H1 (cell line): Measurements from ENCODE around the gene SCNN1B. TPM values are rescaled to one million over a fixed set of nuclear protein-coding genes. Genes with fewer than 3 reads are reported as not detected.

Source experiments
- CTCF ChIA-PET: fragments of 300-600 bp; sonication (Branson Sonifier 250); formaldehyde crosslinking; loops from one replicate; lab custom pipeline; 2021; ENCODE audit not compliant: partially characterized antibody; lab: Charles Lee
- POLR2A ChIA-PET: fragments of 300-600 bp; sonication (Branson Sonifier 250); formaldehyde crosslinking; loops from one replicate; lab custom pipeline; 2021; ENCODE audit warnings: inconsistent platforms; ENCODE audit not compliant: partially characterized antibody; lab: Charles Lee
- DNase-seq, 2 experiments: peaks; one replicate each; pipeline versions ENCODE4 v3.0.0 to v3.0.0-alpha.2; 2010 to 2022; ENCODE audit warnings: low spot score in 2 of 2, low read depth in 1 of 2, mixed read lengths in 1 of 2
- FAIRE-seq: peaks from 2 replicates; lab custom pipeline; 2011; peaks lifted over from hg19 to GRCh38; lab: Jason Lieb, UNC
- H2AFZ ChIP-seq: 2 replicates; pipeline ENCODE4 v1.8.1; 2012; ENCODE audit warnings: low read length, inconsistent platforms
- H2AK5ac ChIP-seq: 2 replicates; pipeline ENCODE4 v1.6.1; 2013; ENCODE audit warnings: low read depth, low read length
- H2BK120ac ChIP-seq: replicated peaks from 2 replicates; pipeline ENCODE3; 2013; ENCODE audit warnings: low read depth, low read length, inconsistent platforms
- H2BK12ac ChIP-seq: 2 replicates; pipeline ENCODE4 v1.6.1; 2013; ENCODE audit warnings: low read depth, low read length
- H2BK15ac ChIP-seq: 2 replicates; pipeline ENCODE4 v1.6.1; 2013; ENCODE audit warnings: low read length
- H2BK20ac ChIP-seq: 2 replicates; pipeline ENCODE4 v1.6.1; 2013; ENCODE audit warnings: low read length
- H2BK5ac ChIP-seq: 2 replicates; pipeline ENCODE4 v1.6.1; 2013; ENCODE audit warnings: low read depth, low read length
- H3K14ac ChIP-seq: 2 replicates; pipeline ENCODE4 v1.6.1; 2013; ENCODE audit warnings: inconsistent platforms; ENCODE audit not compliant: insufficient read length
- H3K18ac ChIP-seq: 2 replicates; pipeline ENCODE4 v1.6.1; 2013; ENCODE audit warnings: low read length; ENCODE audit errors: extremely low read depth
- H3K23ac ChIP-seq: 2 replicates; pipeline ENCODE4 v1.6.1; 2013; ENCODE audit warnings: inconsistent platforms; ENCODE audit not compliant: insufficient read length
- H3K23me2 ChIP-seq: 2 replicates; pipeline ENCODE4 v1.6.1; 2013; ENCODE audit warnings: low read depth, low read length
- H3K27ac ChIP-seq: 2 replicates; pipeline ENCODE4 v1.6.1; 2011; ENCODE audit warnings: low read depth, low read length, inconsistent platforms
- H3K27me3 ChIP-seq, 4 experiments: replicated peaks in 1 of 4; 1 replicate in 1 of 4; 2 replicates in 3 of 4; pipeline versions ENCODE4 v1.6.1 to v1.8.1; 2011 to 2013; ENCODE audit warnings: low read length in 3 of 4, mild to moderate bottlenecking in 3 of 4, inconsistent platforms in 2 of 4, mixed read lengths in 2 of 4, moderate library complexity in 1 of 4; ENCODE audit not compliant: control insufficient read depth in 3 of 4, insufficient read depth in 3 of 4; ENCODE audit errors: extremely low read depth in 1 of 4
- H3K36me3 ChIP-seq, 4 experiments: 2 replicates each; pipeline versions ENCODE4 v1.6.1 to v1.8.1; 2011 to 2013; ENCODE audit warnings: mild to moderate bottlenecking in 4 of 4, low read length in 3 of 4, moderate library complexity in 2 of 4, control low read depth in 1 of 4, inconsistent platforms in 1 of 4; ENCODE audit not compliant: insufficient read depth in 4 of 4, control insufficient read depth in 2 of 4
- H3K4ac ChIP-seq: replicated peaks from 2 replicates; pipeline ENCODE3; 2013; ENCODE audit warnings: low read length, low read depth, mixed read lengths, inconsistent platforms; ENCODE audit not compliant: insufficient read length
- H3K4me1 ChIP-seq, 4 experiments: replicated peaks in 1 of 4; 1 replicate in 1 of 4; 2 replicates in 3 of 4; pipeline versions ENCODE4 v1.6.1 to v1.8.1; 2011 to 2013; ENCODE audit warnings: low read length in 3 of 4, inconsistent platforms in 2 of 4, mixed read lengths in 1 of 4; ENCODE audit not compliant: insufficient read depth in 4 of 4, control insufficient read depth in 3 of 4
- H3K4me2 ChIP-seq, 2 experiments: 2 replicates each; pipeline versions ENCODE4 v1.6.1 to v1.8.1; 2011 to 2013; ENCODE audit warnings: low read depth in 2 of 2, low read length in 2 of 2, control low read depth in 1 of 2, inconsistent platforms in 1 of 2, mild to moderate bottlenecking in 1 of 2; ENCODE audit not compliant: insufficient read depth in 1 of 2
- H3K4me3 ChIP-seq, 4 experiments: fragments of 200-600, 300-600 bp in 1 of 4; sonication (generic), shearing (Covaris generic), sonication (Bioruptor Twin) in 1 of 4; 2 replicates each; pipeline versions ENCODE4 v1.5.1 to v1.8.1; 2011 to 2016; ENCODE audit warnings: low read length in 4 of 4, low read depth in 3 of 4, control low read depth in 2 of 4, inconsistent platforms in 2 of 4, mild to moderate bottlenecking in 2 of 4, mixed read lengths in 1 of 4, moderate library complexity in 1 of 4; ENCODE audit not compliant: insufficient read depth in 2 of 4; ENCODE audit errors: extremely low read depth in 1 of 4
- H3K56ac ChIP-seq: replicated peaks from 2 replicates; pipeline ENCODE3; 2013; ENCODE audit warnings: low read depth, mild to moderate bottlenecking, mixed read lengths, low read length, inconsistent platforms; ENCODE audit not compliant: insufficient read length
- H3K79me1 ChIP-seq: 2 replicates; pipeline ENCODE4 v1.6.1; 2013; ENCODE audit warnings: low read depth, low read length, control low read depth
- H3K79me2 ChIP-seq, 2 experiments: 2 replicates each; pipeline versions ENCODE4 v1.6.1 to v1.8.1; 2012 to 2013; ENCODE audit warnings: low read length in 2 of 2, mild to moderate bottlenecking in 2 of 2, inconsistent platforms in 1 of 2; ENCODE audit not compliant: insufficient read depth in 2 of 2, control insufficient read depth in 1 of 2
- H3K9ac ChIP-seq, 4 experiments: replicated peaks in 1 of 4; 1 replicate in 1 of 4; 2 replicates in 3 of 4; pipeline versions ENCODE4 v1.6.1 to v1.8.1; 2011 to 2013; ENCODE audit warnings: low read depth in 3 of 4, low read length in 3 of 4, control low read depth in 2 of 4, mild to moderate bottlenecking in 2 of 4, moderate library complexity in 2 of 4, inconsistent platforms in 1 of 4; ENCODE audit errors: extremely low read depth in 1 of 4
- H3K9me3 ChIP-seq, 2 experiments: 2 replicates each; pipeline versions ENCODE4 v1.6.1 to v1.8.1; 2012 to 2013; ENCODE audit warnings: mild to moderate bottlenecking in 2 of 2, moderate library complexity in 2 of 2, control low read depth in 1 of 2, inconsistent platforms in 1 of 2, low read depth in 1 of 2, low read length in 1 of 2, mixed read lengths in 1 of 2; ENCODE audit not compliant: insufficient read depth in 2 of 2
- H4K20me1 ChIP-seq, 2 experiments: replicated peaks in 1 of 2; 2 replicates each; pipeline versions ENCODE3 to v1.8.1; 2011 to 2013; ENCODE audit warnings: inconsistent platforms in 2 of 2, low read length in 2 of 2, mild to moderate bottlenecking in 1 of 2; ENCODE audit not compliant: insufficient read depth in 2 of 2, control insufficient read depth in 1 of 2
- H4K5ac ChIP-seq: 2 replicates; pipeline ENCODE4 v1.6.1; 2013; ENCODE audit warnings: low read length, low read depth, mixed read lengths, inconsistent platforms; ENCODE audit not compliant: insufficient read length
- H4K8ac ChIP-seq: 2 replicates; pipeline ENCODE4 v1.8.0; 2013; ENCODE audit warnings: mild to moderate bottlenecking, moderate library complexity, low read length, inconsistent platforms; ENCODE audit not compliant: insufficient read depth; ENCODE audit errors: extremely low read depth
- H4K91ac ChIP-seq: replicated peaks from 2 replicates; pipeline ENCODE3; 2013; ENCODE audit warnings: low read length, mixed read lengths, inconsistent platforms; ENCODE audit not compliant: insufficient read length
- ATF3 ChIP-seq: IDR thresholded peaks from 2 replicates; pipeline ENCODE4 v1.6.1; 2011; ENCODE audit warnings: low read depth, mild to moderate bottlenecking, low read length; ENCODE audit not compliant: insufficient read depth
- E2F6 ChIP-seq: IDR thresholded peaks from 2 replicates; pipeline ENCODE4 v1.6.1; 2012; ENCODE audit warnings: inconsistent platforms
- JUN ChIP-seq: IDR thresholded peaks from 2 replicates; pipeline ENCODE4 v1.6.1; 2011; ENCODE audit warnings: low read depth, mild to moderate bottlenecking, improper control_type of control experiment, low read length
- MAFK ChIP-seq: IDR thresholded peaks from 2 replicates; pipeline ENCODE4 v1.6.1; 2012; ENCODE audit warnings: low read depth, mild to moderate bottlenecking, improper control_type of control experiment, low read length
- NRF1 ChIP-seq: IDR thresholded peaks from 2 replicates; pipeline ENCODE4 v1.6.1; 2011; ENCODE audit warnings: mild to moderate bottlenecking, low read depth, low read length, improper control_type of control experiment
- POLR2AphosphoS5 ChIP-seq: IDR thresholded peaks from 2 replicates; pipeline ENCODE4 v1.6.1; 2011; ENCODE audit warnings: low read depth, low read length
- RBBP5 ChIP-seq: IDR thresholded peaks from 2 replicates; pipeline ENCODE4 v1.7.1; 2012; ENCODE audit warnings: low read depth, mild to moderate bottlenecking, inconsistent platforms, low read length, moderate library complexity, borderline replicate concordance
- SAP30 ChIP-seq: fragments of 300-600 bp; sonication (generic); IDR thresholded peaks from 2 replicates; pipeline ENCODE4 v1.7.1; 2012; ENCODE audit warnings: low read length, moderate library complexity, mild to moderate bottlenecking, inconsistent platforms; ENCODE audit not compliant: insufficient read depth, insufficient replicate concordance
- SIRT6 ChIP-seq: IDR thresholded peaks from one replicate; pipeline ENCODE4 v1.7.1; 2012; ENCODE audit warnings: low read length, inconsistent platforms
- SRF ChIP-seq: IDR thresholded peaks from 2 replicates; pipeline ENCODE4 v1.6.1; 2011; ENCODE audit warnings: mild to moderate bottlenecking, low read depth, low read length, moderate library complexity
- YY1 ChIP-seq: IDR thresholded peaks from 2 replicates; pipeline ENCODE4 v1.6.1; 2011; ENCODE audit warnings: low read depth, mild to moderate bottlenecking, low read length
- WGBS, 2 experiments: shearing (Covaris generic) in 1 of 2; methylation state at CpG; one replicate each; pipeline versions ENCODE4 v1.1.6 to v1.1.7; 2013 to 2015; ENCODE audit warnings: low lambda C conversion rate in 2 of 2, mixed read lengths in 2 of 2, inconsistent platforms in 1 of 2, low coverage in 1 of 2, missing lambda C conversion rate in 1 of 2; ENCODE audit not compliant: insufficient replicate concordance in 2 of 2, insufficient coverage in 1 of 2, insufficient read length in 1 of 2; ENCODE audit errors: extremely low coverage in 1 of 2, missing lambda C conversion rate in 1 of 2; 5-methylcytosine and 5-hydroxymethylcytosine counted together
- polyA plus RNA-seq, 7 experiments: library from polyadenylated mRNA; depleted of rRNA in 3 of 7; stranded (reverse) in 5 of 7; unstranded in 2 of 7; fragments of >200 nt in 5 of 7; fragments of 200-250 nt in 2 of 7; gene quantifications; 1 replicate in 5 of 7; 2 replicates in 1 of 7; 4 replicates in 1 of 7; pipeline versions ENCODE4 v1.2.1 to v1.2.3, GENCODE V29; 2011 to 2013; ENCODE audit warnings: missing spikeins in 2 of 7, mixed read lengths in 2 of 7
- total RNA-seq: library from RNA; stranded (reverse); fragmentation: NEBNext Ultra II Directional; extraction: Animal tissue kit (Norgen Biotek cat#: 25700); gene quantifications from 2 replicates; pipeline ENCODE4 v1.2.1, GENCODE V29; 2021

The SCNN1B gene
- total and polyA plus RNA-seq, 2 of the 8 experiments (the other 6 are each of a cell fraction or from before 2014, with no cell fraction given), result 0.20 to 0.95 TPM

- no peak overlapping the region for H2BK15ac ChIP-seq
- 90% methylated on average over 11 of the region's 11 CpGs; no CpG with 5 or more reads in 1 of the 2 experiments for WGBS, 2 experiments
These were observed 101.4 kb downstream of the SCNN1B start for GRCh38 chr16:23403547-23403946.

More at GRCh38 chr16:23403547-23403946, 101.4 kb downstream of the SCNN1B start:
- no peaks in the 10 kb centered on the region for H3K27me3 ChIP-seq
- no peak overlapping the region for H2AFZ ChIP-seq
- FAIRE-seq, result no peak
- no peak overlapping the region for H3K27ac ChIP-seq
- CTCF ChIA-PET, result interaction anchor here (0.8 to 8.4 kb wide), 3 partner anchors 13 to 225 kb away, joined by 3 to 53 read pairs (median 5); no protein-coding TSS in a partner anchor
- H4K5ac ChIP-seq, result no peak overlapping the region
- H3K9ac ChIP-seq, result no peak overlapping the region
- no peak overlapping the region for H3K23ac ChIP-seq
- H3K9me3 ChIP-seq, result no peaks in the 10 kb centered on the region
- no peak overlapping the region for H2BK5ac ChIP-seq
- no peak overlapping the region for H3K4me2 ChIP-seq
- H3K18ac ChIP-seq, result no peak overlapping the region
- no peak overlapping the region for H2BK12ac ChIP-seq
- H3K4ac ChIP-seq, result no peak overlapping the region
- H4K91ac ChIP-seq, result no peak overlapping the region
- H3K14ac ChIP-seq, result no peak overlapping the region
- no peak overlapping the region for H3K4me3 ChIP-seq
- DNase-seq, result no peak
- H4K20me1 ChIP-seq, result no peaks in the 10 kb centered on the region
- no peaks in the 10 kb centered on the region for H3K79me2 ChIP-seq
- TF ChIP-seq SIRT6 (no peak), NRF1 (no peak), E2F6 (no peak), YY1 (no peak), SRF (no peak), JUN (no peak), SAP30 (no peak), ATF3 (no peak), MAFK (no peak), RBBP5 (no peak), POLR2AphosphoS5 (no peak)
- POLR2A ChIA-PET, result interaction anchor here (0.8 to 1.1 kb wide), 2 partner anchors 11 to 12 kb away, joined by 4 read pairs; no protein-coding TSS in a partner anchor
- H3K79me1 ChIP-seq, result no peaks in the 10 kb centered on the region
- no peak overlapping the region for H4K8ac ChIP-seq
- no peak overlapping the region for H2BK20ac ChIP-seq
- H3K4me1 ChIP-seq, result peaks cover 3 to 20% (median 16%) of the 10 kb centered on the region in 4 experiments
- peaks cover 5 to 22% (median 7%) of the 10 kb centered on the region in 4 experiments; a peak in 4 of 8 replicates for H3K36me3 ChIP-seq
- no peak overlapping the region for H2AK5ac ChIP-seq
- no peak overlapping the region for H3K56ac ChIP-seq
- no peak overlapping the region for H2BK120ac ChIP-seq
- H3K23me2 ChIP-seq, result no peaks in the 10 kb centered on the region
